ENCODE data around the gene OXSR1.
"Not testable (repeated sequence)": the region's sequence is repeated elsewhere in the genome, so short reads cannot be mapped to it uniquely, and the experiment has no call there.

OXSR1 gene

DNA sequence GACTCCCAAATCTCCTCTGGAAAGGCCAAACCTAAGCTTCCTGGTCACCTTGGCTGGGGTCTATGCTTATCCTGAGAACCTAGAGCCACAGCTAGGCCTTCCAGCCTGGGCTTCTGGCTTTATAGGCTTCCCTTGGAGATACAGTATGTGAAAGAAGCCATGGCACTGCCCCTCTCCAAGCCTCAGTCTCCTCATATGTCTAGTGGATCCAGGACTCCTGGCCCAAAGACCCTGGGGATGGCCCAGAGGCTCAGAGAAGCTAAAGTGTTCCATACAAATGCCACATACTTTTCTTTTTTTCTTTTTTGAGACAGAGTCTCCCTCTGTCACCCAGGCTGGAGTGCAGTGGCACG, 37.1 kb upstream of the OXSR1 start:
- no peak for DNase-seq

DNA sequence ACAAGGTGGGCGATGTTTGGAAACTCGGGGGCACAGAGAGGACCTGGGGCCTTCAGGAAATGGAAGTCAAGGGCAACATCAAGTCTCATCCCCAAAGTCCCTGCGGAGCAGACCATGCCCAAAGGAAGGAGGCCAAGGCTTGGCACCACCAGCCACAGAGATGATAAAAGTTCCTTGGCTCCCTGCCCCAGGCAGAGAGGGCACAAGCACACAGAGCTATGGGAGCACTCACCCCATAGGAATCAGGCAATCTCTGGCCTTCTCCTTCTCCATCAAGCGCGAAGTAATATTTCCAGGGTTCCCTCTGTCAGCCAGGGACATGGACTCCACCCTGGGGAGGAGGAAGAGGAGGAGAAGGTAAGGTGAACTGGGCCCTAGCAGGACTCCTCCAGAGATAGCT, 36.3 kb upstream of the OXSR1 start:
- no peak for DNase-seq

DNA sequence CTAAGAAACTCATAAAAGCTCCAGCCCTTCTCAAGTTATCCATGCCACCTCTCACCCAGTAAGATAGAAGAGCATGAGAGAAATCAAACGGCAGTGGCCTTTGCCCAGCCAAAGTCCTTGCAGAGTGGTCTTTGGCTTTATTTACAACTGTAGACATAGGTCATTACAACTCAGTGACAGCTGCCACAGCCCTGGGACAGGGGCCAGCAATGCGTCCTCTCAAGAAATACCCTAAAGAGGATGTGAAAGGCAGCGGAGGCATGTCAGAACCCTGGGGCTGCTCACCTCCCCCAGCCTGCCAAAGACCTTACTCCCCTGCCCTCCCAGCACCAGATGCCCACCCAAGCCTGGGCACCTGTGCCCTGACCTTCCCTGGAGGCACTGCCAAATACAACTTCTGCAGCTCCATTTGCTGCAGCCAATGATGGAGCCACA, 34.7 kb upstream of the OXSR1 start:
- no peak for DNase-seq

DNA sequence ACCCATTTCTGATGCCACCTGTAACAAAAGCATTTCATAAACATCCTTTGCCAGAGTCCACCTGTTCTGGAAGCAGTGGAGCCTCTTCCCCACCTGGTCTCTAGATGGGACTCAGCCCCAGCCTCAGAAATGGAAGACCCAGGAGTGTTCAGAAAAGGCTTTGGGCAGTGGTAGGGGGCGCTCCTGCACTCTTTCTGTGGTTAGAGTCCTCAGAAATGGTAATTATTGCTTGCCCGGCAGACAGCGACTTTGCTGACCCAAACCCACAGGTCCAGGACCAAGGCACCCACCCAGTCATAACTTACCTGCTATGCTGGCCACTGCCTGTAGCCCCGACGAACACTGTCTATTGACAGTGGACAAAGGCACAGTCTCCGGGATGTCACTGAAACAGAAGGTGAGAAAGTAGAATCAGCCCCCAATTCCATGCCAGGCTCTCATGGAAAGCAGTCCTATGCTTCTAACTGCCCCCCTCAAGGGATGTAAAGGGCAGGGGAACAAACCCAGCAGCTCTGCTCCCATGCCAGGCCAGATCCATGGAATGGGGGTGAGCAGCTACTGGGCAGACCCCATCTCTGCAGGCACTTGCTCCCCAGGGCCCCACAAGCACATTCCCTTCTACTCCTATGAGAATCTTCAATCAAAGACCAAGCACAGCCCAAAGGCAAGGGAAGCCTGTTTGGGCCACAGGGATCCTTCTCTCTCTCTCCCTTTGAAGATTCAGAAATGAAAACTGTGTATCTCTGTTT, 33.5 kb upstream of the OXSR1 start:
- DNase-seq = no peak

DNA sequence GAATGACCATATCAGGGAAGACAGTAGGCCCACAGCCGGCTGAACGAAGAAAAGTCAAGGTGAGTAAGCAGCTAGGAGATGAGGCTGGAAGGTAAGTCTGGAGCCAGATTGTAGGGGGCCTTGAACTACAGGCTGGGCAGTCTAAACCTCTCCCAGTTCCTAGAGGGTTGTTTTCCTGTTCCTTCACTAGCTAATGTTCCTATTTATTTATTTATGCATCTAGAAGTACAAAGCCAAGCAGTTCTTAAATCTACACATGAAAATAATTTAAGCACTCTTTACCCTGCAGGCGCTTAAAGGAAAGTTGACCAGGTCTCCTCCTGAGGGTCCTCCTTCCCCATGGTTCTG, 32.2 kb upstream of the OXSR1 start:
- DNase-seq = no peak

DNA sequence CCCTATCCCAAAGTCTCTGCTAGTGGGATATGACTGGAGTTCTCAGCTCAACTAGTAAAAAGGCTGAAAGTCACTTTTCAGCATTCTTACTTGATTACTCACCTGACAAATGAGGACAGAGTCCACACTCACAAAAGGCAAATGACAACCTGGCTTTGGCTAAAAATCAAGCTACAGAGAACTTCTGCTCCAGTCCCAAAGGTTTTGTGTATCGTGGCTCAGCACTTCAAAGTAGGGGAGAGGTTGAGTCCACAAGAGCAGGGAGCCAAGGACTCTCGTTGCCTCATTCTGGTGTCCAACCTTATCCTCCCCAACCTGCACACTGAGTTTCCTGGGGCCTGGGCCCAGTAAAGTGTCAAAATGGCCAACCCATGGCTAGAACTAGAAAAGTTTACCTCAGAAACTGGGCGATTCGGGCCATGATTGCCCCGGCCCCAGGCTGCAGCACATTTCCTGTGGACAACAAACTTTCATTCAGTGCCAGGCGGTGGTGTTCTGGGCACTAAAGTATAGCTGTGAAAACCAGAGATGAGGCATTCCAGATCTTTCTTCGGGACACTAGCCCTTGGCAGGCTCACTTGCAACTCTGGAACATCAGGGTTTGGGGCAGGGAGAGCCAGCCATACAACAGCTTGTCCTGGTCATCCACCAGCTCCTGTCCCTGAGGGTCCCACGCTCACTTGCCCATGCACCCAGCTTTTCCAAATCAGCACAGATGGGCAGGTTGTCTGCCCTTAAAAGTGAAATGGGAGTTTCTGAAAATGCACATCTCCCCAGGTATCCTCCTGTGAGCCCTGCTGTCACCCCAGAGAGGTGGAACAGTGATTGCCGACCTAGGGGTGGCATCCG, 31.6 kb upstream of the OXSR1 start:
- no peak for DNase-seq

DNA sequence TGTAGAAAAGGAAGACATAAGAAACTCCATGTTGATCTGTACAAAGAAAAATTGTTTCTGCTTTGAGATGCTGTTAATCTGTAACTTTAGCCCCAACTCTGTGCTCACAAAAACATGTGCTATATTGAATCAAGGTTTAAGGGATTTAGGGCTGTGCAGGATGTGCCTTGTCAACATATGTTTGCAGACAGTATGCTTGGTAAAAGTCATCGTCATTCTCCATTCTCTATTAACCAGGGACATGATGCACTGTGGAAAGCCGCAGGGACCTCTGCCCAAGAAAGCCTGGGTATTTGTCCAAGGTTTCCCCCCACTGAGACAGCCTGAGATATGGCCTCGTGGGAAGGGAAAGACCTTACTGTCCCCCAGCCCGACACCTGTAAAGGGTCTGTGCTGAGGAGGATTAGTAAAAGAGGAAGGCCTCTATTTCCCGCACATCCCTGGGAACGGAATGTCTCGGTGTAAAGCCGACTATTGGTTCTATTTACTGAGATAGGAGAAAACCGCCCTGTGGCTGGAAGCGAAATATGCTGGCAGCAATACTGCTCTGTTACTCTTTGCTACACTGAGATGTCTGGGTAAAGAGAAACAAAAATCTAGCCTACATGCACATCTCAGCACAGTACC, 30.7 kb upstream of the OXSR1 start:
- DNase-seq = not testable (repeated sequence)

DNA sequence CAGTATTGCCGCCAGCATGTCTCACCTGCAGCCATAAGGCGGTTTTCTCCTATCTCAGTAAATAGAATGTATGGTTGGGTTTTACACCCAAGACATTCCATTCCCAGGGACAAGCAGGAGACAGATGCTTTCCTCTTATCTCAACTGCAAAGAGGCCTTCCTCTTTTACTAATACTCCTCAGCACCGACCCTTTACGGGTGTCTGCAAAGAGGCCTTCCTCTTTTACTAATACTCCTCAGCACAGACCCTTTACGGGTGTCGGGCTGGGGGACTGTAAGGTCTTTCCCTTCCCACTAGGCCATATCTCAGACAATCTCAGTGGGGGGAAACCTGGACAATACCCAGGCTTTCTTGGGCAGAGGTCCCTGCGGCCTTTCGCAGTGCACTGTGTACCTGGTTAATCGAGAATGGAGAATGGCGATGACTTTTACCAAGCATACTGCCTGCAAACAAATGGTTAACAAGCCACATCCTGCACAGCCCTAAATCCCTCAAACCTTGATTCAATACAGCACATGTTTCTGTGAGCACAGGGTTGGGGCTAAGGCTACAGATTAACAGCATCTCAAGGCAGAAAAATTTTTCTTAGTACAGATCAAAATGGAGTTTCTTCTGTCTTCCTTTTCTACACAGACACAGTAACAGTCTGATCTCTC, 29.6 kb upstream of the OXSR1 start:
- not testable (repeated sequence) for DNase-seq

DNA sequence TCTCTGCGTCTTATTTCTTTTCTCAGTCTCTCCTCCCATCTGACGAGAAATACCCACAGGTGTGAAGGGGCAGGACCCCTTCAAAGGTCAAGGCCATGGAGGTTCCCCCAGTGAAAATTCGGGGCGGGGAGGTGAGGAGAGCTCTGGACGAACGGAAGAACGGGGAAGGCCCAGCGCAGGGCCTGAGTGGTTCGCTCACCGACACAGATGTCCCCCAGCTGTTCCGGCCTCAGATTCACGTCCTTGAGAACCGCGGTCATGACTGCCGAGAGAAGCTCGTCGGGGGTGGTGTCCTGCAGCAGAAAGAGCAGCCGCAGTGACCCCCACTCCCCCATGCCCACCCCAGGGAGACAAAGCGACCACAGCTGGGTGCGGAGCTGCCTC, 29.0 kb upstream of the OXSR1 start:
- no peak for DNase-seq

DNA sequence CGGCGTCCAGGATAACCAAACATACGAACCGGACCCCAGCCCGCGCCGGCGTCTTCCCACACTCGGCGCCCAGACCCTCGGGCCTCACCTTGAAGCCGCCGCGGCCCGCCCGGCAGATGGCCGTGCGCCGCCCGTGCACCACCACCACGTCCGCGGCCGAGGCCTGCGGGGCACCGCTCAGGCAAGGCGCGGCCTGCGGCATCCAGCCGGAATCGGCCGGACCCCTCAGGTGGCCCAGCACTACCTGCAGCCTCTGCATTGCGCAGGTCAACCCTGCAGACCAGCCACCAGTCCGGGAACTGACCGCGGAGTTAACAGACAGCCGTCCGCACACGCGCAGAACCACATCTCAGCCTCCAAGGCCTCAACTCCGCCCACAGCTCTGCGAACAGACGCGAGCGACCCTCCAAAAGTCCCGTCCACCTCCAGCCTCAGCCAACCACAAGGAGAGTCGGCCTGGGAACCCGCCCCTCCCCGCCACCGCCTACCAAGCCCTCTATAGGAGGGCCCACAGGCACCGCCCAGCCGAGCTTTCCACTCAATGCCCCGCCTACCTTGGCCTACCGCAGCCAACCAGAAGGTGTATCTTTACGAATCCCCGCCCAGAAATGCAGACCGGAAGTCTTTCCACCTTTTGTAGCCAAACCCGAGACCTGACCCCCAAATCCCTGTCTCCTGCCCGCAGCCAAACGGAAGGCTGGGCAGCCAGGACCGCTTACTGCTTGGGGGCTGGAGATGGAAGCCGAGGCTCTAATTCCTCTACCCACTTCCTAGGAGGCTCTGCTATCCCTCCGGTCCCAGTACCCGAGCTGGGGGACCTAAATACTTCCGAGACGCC, 28.3 kb upstream of the OXSR1 start, which contains the start of gene ACAA1:
Gene ACAA1, minus strand, starts transcription at position 351 of the 838 bp plus-strand sequence. Its CDS starts 92 bp downstream, at position 259.
- peak; percentile 56 for DNase-seq

DNA sequence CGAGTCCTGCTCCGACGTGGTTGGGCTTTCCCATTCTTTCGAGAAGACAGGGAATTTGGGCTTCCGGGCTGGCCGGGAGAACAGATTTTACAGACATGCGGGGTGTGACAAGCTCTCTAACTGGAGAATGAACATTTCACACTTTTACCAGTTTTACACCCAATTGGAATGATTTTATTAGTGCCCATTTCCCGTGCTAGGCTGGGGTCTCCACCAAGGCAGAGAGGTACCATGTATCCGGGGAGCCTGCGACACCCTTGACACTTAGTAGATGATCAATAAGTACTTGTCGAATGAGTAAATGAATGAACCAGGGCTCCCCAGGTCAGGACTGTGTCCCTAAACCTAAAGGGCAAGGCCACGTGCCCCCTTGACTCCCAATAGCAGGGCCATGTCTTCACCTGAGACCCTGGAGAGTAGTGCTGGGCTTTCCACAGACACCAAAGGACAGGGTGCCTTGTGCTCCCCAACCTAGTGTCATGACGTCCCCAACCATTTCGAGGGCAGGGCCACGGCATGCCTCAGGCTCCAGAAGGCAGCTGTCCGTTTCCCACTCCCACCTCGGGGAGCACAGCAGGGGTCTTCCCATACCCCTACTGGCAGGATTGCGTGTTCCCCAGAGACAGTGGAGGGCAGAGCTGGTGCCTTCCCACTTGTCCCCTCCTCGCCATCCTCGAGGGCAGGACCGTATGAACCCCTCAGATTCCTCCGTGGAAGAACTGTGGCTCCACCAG, 27.6 kb upstream of the OXSR1 start:
- DNase-seq = no peak

DNA sequence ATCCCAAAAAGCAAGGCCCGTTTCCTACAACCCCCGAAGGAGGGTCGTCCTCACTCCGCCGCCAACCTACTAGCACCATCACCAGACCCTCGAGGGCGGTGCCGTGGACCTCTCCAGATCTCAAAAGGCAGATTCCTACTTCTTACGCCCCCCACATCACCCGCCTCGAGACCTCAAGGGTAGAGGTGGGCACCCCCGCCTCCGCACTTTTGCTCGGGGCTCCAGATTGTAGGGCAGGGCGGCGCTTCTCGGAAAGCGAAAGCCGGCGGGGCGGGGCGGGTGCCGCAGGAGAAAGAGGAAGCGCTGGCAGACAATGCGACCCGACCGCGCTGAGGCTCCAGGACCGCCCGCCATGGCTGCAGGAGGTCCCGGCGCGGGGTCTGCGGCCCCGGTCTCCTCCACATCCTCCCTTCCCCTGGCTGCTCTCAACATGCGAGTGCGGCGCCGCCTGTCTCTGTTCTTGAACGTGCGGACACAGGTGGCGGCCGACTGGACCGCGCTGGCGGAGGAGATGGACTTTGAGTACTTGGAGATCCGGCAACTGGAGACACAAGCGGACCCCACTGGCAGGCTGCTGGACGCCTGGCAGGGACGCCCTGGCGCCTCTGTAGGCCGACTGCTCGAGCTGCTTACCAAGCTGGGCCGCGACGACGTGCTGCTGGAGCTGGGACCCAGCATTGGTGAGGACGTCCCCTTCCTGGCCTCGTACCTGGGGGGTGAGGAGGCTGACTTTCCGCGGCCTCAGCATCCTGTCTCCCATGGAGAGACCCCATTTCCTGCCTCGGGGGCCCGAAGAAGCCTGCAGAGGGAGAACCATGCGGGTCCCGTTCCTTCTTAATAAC, 26.8 kb upstream of the OXSR1 start, which contains the start of gene MYD88:
Gene MYD88, plus strand, starts transcription at position 313 of the 842 bp plus-strand sequence. Its CDS starts 40 bp downstream, at position 353.
- no peak for DNase-seq

DNA sequence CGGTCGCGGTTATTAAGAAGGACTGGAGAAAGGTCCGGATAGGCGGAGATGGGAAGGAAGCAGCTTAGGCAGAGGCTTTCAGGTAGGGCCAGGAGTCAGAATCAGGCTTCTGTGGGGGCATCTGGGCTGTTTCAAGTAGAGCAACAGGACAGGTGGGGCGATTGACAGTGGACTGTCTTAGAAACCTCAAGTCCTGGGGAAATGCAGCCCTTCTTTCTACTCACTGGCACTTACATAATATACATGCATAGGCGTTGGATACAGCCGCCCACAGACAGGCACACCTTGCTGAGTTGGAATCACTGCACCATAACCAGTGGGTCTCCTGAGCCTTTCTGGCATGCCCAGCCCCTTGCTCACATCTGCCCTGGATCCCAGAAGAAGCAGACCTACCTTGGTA, 26.1 kb upstream of the OXSR1 start:
- no peak for DNase-seq

DNA sequence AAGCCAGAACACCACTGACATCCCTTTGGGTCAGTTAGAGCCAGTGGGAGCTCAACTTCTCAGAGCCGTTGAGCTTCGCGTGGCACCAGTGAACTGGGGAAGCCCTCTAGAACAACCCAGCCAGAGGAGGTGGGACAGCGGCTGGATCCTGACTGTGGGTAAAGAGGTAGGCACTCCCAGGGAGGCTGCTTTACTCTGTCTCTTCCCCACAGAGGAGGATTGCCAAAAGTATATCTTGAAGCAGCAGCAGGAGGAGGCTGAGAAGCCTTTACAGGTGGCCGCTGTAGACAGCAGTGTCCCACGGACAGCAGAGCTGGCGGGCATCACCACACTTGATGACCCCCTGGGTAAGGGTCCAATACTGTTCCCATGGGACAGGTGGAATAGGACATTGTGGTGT, 25.7 kb upstream of the OXSR1 start:
- DNase-seq = no peak

DNA sequence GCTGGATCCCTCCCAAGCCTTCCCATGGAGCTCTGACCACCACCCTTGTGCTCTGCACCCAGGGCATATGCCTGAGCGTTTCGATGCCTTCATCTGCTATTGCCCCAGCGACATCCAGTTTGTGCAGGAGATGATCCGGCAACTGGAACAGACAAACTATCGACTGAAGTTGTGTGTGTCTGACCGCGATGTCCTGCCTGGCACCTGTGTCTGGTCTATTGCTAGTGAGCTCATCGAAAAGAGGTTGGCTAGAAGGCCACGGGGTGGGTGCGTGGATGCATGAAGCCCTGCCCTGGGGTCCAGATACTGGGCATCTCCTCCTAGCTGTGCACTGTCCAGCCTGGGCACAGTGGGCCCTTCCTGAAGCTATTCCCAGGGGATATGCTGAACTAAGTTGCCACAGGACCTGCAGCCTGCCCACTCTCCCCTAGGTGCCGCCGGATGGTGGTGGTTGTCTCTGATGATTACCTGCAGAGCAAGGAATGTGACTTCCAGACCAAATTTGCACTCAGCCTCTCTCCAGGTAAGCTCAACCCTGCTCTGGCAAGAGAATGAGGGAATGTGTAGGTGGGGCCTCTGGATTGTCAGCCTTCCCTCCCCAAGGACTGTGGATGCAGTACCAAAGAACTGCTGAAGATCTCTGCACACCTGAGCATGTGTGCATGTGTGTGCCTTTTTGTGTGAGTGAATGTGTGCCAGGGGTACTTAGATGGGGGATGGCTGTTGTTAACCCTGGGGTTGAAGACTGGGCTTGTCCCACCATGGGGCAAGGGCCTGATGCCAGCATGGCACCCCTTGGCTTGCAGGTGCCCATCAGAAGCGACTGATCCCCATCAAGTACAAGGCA, 24.8 kb upstream of the OXSR1 start:
- DNase-seq = no peak

DNA sequence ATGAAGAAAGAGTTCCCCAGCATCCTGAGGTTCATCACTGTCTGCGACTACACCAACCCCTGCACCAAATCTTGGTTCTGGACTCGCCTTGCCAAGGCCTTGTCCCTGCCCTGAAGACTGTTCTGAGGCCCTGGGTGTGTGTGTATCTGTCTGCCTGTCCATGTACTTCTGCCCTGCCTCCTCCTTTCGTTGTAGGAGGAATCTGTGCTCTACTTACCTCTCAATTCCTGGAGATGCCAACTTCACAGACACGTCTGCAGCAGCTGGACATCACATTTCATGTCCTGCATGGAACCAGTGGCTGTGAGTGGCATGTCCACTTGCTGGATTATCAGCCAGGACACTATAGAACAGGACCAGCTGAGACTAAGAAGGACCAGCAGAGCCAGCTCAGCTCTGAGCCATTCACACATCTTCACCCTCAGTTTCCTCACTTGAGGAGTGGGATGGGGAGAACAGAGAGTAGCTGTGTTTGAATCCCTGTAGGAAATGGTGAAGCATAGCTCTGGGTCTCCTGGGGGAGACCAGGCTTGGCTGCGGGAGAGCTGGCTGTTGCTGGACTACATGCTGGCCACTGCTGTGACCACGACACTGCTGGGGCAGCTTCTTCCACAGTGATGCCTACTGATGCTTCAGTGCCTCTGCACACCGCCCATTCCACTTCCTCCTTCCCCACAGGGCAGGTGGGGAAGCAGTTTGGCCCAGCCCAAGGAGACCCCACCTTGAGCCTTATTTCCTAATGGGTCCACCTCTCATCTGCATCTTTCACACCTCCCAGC, 24.0 kb upstream of the OXSR1 start:
- no peak for DNase-seq

DNA sequence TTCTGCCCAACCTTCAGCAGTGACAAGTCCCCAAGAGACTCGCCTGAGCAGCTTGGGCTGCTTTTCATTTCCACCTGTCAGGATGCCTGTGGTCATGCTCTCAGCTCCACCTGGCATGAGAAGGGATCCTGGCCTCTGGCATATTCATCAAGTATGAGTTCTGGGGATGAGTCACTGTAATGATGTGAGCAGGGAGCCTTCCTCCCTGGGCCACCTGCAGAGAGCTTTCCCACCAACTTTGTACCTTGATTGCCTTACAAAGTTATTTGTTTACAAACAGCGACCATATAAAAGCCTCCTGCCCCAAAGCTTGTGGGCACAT, 23.4 kb upstream of the OXSR1 start:
- no peak for DNase-seq

DNA sequence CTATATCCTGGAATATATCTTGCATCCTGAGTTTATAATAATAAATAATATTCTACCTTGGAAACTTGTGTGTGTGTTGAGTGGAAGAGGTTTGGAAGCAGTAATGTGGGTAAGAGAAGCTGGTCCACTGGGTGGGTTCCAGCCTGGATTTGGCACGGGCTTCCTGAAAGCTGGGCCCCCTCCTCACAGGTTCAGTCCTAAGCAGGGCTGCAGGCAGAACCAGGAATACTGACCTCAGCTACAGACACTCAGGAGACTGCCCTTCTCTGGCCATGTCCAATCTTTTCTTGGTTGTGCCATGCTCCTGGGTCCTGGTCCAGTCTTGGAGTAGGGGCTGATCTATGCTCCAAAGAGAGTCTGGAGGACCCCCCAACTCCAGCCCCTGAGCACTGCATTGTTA, 22.4 kb upstream of the OXSR1 start:
- DNase-seq = no peak

DNA sequence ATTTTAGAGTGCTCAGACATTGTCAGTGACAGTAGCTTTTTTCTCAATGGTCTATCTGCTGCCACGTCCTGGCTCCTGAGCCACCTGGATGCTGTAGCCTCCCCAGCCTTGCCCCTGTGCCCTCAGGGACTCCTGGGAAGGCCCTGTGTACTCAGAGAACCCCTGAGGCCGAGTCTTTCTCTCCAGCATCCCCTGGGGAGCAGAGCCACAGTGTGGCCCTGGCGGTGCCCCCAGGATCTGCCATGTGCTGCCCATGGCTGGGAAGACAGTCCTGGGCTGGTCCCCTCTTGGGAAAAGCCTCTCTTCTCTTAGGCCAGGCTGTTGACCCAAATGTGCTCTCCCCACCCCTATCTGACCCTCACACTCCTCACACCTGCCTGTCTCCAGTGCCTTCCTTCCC, 21.8 kb upstream of the OXSR1 start:
- no peak for DNase-seq
